ENCODE data around the gene PRDM16. TPM values are rescaled to one million over a fixed set of nuclear protein-coding genes. Genes with fewer than 3 reads are reported as not detected.

The PRDM16 gene
- not detected in 2 replicates for total RNA-seq
- not detected for polyA plus RNA-seq (2012)

DNA sequence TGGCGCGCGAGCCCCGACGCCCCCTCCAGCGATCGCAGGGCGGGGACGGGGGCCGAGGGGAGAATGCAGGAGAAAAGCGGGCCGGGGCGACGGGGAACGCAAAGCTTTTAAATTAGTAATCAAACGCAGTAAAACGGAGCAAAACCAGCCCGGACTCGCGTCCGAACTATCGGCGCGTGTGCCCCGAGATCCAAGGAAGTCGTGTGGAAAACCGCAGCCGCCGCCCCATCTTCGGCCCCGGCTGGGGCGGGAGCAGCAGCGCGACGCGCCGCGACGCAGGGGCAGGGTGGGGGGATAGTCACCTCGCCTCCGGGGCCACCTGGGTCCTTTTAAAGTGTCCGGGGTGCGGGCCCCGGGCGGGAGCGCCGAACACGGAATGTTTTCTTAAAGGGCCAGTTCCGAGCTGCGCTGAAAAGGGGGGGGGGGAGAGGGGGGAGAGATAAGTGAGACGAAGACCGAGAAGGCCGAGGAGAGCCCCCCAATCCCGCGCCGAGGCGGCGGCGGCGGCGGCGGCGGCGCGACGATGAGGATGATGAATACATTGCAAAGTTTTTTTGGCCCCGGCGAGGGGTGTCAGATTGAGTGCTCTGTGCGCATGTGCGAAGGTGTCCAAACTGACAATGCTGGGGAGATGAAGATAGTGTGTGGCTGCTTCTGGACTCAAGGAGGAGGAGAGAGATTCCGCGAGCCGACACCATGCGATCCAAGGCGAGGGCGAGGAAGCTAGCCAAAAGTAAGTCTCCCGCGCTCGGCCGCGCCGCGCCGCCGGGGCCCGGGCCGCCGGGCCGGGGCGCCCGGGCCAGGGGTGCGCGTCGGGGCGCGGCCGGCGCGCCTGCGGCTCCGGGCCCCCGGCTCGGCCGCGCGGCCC lies at the start of gene PRDM16:
Gene PRDM16 (plus strand): TSS at position 640 of the 868 bp plus-strand sequence. CDS start 57 bp downstream, at position 697.
- no peak for DNase-seq (ENCODE audit: low read depth)

DNA sequence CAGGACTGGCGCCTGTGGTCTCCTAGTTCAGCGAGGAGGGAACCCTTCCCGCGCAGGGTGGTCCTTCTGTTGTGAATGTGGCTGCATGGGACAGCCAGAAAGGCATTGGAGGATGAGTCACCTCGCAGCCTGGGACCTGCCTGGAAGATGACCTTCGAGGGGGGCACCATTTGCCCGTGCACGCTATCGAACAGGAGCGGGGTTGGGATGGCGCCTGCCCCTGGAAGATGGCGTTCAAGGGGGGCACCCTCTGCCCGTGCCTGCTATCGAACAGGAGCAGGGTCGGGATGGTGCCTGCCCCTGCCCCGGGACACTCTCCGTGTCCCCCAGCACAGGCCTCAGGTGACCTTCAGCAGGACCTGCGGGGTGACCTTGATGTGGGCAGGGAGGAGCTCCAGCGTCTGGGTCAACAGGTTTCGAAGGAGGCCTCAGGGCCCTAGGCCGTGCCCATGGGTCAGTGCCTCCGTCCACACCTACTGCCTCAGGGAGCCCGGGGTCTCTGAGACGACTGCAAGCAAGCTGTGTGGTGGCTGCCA lies 49.4 kb upstream of the PRDM16 start:
- DNase-seq (ENCODE audit: low read depth): no peak

DNA sequence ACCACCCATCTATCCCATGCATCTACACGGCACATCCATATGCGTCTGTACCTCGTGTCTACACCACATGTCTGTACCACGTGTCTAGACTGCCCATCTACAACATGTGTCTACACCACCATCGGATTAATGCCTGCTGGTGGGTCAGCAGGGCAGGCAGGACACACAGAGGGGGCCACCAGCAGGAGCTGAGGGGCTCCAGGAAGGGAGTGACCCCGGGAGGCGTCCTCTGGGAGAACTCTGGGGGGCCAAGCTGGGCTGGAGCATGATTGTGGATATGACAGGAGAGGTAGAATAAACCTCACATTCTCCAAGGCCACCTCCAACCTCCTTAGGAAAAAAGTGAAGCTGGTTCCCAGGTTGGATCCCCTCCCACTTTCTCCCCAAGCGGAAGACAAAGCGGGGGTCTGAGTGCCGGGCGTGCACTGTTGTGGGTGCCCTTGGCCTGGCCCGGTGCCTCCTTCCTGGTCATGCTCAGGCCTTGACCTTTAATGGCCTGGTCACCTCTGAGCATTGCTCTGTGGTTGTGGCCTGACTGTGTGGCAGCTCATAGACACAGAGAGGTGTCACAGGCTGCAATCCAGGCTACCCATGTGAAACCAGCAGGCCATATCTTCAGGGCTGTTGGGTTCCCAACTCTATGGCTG lies 48.6 kb upstream of the PRDM16 start:
- no peak for DNase-seq (ENCODE audit: low read depth)

DNA sequence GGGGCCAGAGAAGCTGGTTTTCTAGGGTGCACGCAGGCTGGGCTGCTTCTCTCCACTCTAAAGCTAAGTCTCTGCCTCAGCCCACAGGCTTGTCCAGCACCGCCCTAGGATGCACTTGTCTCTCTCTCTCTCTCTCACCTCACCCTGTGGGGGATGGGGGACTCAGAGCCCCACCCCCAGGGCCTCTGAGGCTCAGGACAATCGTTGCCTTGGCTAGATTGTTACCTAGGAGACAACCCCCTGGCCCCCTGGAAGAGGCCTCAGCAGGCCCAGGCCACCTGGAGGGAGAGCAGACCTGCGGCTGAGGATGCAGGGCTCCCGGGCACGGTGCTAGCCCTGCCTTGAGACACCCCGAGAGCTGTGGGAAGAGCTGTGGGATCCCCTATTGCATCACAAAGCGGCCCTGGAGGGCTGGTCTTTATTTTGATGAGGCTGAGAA lies 47.8 kb upstream of the PRDM16 start, which contains the start of gene ACTRT2:
Gene ACTRT2 (plus strand): TSS at position 235 of the 439 bp plus-strand sequence. CDS start 220 bp downstream, outside the sequence.
- no peak for DNase-seq (ENCODE audit: low read depth)

DNA sequence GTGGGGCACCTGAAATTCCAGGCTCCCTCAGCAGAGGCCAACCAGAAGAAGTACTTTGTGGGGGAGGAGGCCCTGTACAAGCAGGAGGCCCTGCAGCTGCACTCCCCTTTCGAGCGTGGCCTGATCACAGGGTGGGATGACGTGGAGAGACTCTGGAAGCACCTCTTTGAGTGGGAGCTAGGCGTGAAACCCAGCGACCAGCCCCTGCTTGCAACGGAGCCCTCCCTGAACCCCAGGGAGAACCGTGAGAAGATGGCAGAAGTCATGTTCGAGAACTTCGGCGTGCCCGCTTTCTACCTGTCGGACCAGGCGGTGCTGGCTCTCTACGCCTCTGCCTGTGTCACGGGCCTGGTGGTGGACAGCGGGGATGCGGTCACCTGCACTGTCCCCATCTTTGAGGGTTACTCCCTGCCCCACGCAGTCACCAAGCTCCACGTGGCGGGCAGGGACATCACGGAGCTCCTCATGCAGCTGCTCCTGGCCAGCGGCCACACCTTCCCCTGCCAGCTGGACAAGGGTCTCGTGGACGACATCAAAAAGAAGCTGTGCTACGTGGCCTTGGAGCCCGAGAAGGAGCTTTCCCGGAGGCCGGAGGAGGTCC lies 47.1 kb upstream of the PRDM16 start:
- DNase-seq (ENCODE audit: low read depth): no peak

DNA sequence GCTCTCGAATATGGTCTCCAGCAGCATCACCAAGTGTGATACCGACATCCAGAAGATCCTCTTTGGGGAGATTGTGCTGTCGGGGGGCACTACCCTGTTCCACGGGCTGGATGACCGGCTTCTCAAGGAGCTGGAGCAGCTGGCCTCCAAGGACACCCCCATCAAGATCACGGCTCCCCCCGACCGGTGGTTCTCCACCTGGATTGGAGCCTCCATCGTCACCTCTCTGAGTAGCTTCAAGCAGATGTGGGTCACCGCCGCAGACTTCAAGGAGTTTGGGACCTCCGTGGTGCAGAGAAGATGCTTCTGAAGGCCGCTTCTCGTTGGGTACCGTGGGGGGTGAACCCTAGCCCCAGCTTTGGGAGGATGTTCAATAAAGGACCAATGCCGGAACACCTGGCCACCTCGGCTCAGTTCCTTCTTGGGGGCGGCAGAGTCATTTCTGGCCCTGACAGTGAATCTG lies 46.5 kb upstream of the PRDM16 start:
- DNase-seq (ENCODE audit: low read depth): no peak

DNA sequence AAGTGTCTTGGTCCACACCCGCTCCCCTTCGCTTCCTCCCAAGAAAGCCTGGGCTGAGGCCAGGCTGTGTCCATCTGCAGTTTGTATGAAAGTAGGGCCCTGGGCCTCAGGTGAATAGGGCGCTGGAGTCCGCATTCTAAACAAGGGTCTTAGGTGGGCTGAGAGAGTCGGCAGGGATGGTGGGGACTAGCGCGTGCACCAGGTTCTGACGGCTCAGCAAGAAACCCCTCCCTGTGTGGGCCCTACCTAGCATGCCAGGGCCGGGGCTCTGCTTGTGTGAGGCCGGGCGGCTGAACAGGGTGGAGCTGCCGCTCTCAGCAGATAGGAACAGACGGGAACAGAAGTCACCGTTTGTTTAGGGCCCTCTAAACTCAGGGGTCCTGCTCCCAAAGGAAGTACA lies 46.0 kb upstream of the PRDM16 start:
- DNase-seq (ENCODE audit: low read depth): no peak

DNA sequence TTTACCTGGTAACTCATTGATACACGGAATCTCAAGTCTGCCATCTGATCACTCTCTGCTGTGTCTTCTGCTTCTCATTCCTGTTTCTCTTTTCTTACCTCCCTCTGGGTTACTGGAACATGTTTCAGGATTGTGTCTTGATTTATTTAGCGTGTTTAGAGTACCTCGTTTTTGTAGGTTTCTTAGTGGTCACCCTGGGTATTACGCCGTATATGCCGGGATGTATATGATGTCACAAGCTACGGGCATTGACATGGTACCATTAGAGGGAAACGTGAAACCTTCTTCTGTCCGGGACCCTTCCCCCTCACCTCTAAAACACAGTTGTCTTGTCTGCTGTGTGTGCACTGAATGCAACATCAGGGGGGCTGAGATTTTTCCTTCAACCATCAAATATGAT lies 45.0 kb upstream of the PRDM16 start:
- DNase-seq (ENCODE audit: low read depth): no peak

DNA sequence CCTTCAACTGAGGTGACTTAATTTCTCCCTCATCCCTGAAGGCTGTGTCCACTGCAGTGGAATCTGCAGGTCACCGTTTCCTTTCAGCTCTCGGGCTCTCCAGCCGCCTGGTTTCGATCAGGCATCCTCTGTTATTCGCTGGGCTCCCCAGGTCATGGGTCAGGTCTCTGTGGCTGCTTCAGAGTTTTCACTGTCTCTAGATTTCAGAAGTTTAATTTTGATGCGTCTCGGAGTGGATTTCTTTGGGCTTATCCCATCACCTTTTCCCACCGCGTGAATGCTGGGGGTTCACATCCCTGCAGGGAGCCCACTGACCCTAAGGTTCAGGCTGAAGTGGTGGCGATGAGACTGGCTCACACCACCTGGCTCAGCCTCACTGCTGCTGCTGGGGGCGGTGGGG lies 44.4 kb upstream of the PRDM16 start:
- DNase-seq (ENCODE audit: low read depth): no peak

DNA sequence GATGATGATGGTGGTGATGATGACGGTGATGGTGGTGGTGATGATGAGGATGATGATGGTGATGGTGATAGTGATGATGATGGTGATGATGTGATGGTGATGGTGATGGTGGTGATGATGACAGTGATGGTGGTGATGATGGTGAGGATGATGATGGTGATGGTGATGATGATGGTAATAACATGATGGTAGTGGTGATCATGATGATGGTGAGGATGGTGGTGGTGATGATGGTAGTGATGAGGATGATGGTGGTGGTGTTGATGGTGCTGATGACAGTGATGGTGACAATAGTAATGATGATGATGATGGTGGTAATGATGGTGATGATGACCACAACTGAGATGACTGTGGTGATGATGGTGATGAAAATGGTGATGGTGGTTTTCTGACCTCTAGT lies 42.9 kb upstream of the PRDM16 start:
- DNase-seq (ENCODE audit: low read depth): no peak

DNA sequence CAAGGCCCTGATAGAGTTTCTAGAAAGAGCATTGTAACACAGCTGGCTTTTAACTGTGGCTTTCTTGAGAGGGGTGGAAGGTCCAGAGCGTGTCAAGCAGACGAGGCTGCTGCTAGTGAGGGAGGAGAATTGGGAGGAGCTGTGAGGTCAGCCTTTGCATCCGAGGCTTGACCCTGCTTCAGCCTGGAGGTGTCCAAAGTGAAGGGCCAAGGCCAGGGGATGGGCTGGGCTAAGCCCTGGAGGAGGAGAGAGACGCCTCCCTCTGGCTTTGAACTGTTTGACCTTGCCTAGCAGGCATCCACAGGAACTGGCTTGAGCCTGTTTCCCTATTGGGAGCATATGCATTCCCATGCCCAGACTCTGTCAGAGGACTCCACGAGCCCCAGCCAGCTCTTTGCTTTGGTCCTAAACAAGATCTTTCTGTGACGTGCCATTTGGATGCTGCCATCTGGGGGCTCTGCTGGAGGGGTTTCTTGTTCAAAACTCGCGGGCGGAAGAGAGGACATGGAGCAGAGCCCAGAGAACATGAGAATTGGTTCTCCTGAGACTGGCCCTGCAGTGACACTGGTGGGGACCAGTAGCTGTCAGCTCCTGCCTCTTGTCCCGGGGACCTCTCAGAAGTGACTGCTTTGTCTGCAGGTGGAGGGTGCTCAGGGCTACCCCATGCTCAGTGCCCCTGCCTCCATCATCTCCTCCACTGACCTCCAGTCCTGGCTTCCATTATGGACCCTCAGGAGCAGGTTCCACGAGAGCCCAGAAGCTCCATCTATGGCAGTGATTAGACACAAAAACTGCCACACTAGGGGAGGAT lies 42.2 kb upstream of the PRDM16 start:
- DNase-seq (ENCODE audit: low read depth): no peak

DNA sequence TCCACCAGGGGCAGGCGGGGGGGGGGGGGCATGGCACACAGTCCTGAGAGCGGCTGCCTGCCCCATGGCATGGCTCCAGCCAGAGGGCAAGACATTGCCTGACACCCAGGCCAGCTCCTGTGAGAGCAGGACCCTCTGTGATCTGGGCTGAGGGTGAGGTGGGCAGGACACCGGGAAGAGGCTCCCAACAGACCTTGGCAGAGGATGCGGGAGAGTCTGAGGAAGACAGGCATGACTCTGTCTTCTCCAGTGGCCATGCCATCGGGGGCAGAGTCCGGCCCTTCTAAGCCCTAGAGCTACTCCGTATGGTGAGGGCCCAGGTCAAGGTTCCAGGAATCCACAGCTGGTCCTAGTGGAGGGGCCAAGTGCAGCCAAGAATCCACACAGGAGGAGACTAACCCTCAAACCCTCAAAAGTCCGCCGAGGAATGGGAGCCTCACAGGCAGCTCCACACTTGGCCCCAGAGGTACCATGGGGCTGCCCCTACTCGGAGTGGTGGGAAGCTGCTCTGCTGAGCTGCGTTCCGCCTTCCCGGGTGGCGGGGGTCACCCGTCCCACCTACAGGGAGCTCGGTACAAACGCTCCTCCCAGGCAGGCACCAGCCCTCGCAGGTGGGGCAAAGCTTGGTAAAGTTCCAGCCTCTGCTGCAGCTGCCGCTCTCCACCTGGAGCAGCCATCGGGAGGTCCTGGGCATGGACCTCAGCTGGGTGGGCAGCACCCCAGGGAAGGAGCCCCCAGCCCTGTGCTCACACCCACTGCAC lies 41.2 kb upstream of the PRDM16 start:
- DNase-seq (ENCODE audit: low read depth): no peak

DNA sequence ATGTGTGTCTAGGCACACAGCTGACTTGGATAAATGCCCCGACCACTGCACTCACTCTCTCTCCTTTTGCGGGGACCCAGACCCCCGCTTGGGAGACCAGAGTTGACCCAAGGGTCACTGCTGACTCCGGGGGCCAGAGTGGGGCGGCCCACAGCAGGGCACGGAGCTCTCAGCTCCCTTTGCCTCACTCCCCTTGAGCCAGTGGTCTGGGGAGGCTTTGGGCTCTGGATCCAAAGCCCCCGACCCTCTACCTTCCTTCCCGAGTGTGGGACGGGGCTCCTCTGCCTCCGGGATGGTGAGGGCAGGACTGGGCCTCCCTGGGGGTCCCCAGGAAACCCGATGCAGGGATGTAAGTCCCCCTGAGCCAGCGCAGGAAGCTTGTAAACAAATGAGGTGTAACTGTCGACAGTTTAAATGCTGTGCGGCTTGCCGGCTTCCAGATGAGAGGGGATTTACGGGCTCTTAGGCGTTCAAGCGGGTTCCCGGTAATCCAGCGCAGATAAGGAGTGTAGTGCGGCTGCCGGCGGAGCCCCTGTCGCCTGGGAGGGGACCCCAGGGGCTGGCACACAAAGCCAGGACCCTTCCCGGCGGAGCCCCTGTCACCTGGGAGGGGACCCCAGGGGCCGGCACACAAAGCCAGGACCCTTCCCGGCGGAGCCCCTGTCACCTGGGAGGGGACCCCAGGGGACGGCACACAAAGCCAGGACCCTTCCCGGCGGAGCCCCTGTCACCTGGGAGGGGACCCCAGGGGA lies 40.3 kb upstream of the PRDM16 start:
- no peak for DNase-seq (ENCODE audit: low read depth)

DNA sequence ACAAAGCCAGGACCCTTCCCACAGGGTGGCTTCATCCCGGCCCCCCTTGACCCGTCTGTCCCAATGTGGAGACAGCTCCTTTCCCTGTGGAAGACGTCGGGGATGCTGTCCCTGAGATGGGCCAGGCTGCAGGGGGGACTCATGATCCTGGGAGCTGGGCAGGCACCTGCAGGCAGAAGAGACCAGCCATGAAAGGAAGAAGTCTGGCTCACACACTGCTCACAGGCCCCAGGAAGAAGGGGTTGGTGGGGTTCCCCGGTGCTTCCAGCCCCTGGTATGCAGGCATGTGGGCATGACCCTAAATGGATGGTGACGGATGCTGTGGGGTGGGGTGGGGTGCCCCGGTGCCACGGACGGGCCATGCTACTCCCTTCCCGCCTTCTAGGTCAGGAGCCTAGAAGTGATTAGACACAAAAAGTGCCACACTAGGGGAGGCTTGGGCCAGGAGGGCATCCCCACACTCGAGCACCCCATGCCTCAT lies 39.5 kb upstream of the PRDM16 start:
- no peak for DNase-seq (ENCODE audit: low read depth)

DNA sequence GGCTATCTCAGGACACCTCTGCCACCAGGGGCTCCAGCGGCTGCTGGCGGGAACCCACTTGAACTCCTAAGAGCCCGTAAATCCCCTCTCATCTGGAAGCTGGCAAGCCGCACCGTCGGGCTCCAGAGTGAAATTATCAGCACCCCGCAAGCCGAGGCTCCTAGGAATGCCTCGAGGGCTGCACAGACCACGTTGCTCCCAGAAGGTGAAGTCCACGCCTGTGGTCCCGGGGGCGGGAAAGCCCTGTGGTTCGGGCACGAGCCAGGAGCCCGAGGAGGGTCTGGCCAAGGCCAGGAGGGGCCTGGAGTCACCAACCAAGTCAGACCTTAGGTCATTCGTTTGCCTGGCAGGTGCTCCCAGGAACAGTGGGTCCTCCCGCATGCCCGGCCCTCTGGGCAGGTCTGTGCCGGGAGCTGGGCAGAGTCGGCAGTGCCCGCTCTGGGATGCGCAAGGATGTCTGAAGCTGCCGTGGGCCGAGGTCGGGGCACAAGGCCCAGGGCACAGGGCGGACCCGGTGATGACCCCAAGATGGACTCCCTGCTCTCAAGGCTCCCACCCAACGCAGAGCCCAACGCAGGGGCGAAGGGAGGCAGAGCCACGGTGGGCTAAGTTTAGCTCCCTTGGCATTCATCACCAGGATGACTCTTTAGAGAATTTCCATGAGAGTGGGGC lies 38.9 kb upstream of the PRDM16 start:
- DNase-seq (ENCODE audit: low read depth): no peak

DNA sequence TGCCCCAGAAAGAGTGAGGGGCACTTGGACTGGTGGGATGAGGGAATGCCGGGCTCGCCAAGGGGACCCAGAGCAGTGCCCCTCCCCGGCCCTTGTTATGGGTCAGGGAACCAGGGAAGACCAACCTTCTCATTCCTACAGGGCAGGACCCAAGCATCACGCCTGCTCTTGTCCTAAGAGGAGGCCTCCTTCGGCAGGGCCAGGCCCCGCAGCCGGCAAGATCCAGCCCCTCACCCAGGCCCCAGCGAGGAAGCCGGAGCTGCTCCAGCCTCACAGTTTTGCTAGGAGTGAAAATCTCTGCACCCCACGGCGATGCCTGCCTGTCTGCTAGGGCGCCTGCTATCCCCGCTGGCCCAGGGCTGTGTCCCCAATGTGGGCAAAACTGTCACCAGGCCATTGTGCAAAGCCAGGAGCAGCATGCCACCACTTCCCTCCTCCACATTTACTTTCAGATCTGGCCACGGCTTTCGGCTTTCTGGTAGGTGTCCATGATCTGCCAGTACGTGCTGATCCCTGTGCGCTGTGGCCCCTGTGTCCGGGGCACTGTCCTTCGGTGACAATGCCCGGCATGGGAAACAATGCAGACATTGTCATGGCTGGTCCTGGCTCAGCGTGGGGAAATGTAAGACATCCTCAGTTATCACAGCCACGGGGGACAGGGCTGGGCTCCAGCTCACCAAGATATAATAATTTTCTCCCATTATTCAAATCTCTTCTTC lies 38.2 kb upstream of the PRDM16 start:
- DNase-seq (ENCODE audit: low read depth): no peak

DNA sequence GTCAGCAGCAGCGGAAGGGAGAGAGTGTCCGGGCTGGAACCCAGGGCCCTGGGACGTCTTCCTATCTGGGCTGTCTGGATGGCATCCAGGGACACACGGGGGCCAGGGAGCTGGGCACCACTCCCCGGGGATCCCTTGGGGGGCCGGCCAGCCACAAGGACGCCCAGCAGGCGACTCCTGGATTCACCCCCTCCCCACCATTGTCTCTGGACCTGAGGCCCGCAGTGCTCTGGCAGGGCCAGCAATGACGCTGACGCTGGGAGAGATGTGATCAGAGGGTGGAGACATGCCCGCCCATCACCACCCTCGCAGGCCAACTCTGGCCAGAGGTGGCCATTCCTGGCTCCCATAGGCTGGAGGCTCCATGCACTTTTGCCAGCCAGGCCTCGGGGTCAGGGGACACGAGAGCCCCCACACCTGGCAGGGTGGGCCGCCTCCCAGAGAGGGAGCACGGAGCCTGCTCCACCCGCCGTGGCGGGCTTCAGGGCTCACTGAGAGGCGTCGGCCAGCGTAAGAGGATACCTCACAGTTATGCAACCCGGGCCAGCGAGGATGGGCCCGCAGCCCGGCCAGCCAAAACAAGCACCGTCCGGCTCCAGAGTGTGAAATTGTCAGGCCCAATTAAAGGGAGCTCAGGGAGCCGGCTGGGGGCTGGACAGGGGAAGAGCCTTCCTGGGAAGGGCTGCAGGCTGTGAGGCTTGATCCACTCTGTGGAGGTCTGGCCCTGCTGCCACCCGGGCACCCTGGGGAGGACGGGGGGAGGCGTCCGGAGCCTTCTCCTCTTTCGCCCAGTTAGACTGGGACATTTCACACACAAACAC lies 37.4 kb upstream of the PRDM16 start:
- DNase-seq (ENCODE audit: low read depth): no peak
